Activated T-cell treated with anti-CD3 and anti-CD28 coated beads, Interleukin-2, amount 50 U/mL, for 4 hours (primary cell): ENCODE results near the gene APOBEC3C. TPM values are rescaled to one million over a fixed set of nuclear protein-coding genes. Genes with fewer than 3 reads are reported as not detected.
"Not testable (repeated sequence)": the region's sequence is repeated elsewhere in the genome, so short reads cannot be mapped to it uniquely, and the experiment has no call there.

Source experiments
- ATAC-seq, 2 donors: fragments of 200-7000 bp; cut with Tn5 transposase; one replicate each; pipeline ENCODE4 v1.10.0; 2021
- DNase-seq: peaks from one replicate; pipeline ENCODE4 v3.0.0-alpha.2; 2020
- H3K27me3 Mint-ChIP-seq: one replicate; pipeline ENCODE4 v1.8.0; 2021; ENCODE audit warnings: low read depth, mixed read lengths
- H3K36me3 Mint-ChIP-seq: one replicate; pipeline ENCODE4 v1.8.0; 2022; ENCODE audit warnings: mixed read lengths; ENCODE audit not compliant: insufficient read depth
- H3K4me1 Mint-ChIP-seq: one replicate; pipeline ENCODE4 v1.8.0; 2021; ENCODE audit warnings: low read depth, mixed read lengths
- H3K4me3 Mint-ChIP-seq: one replicate; pipeline ENCODE4 v1.8.0; 2021; ENCODE audit warnings: mild to moderate bottlenecking, moderate library complexity, mixed read lengths
- H3K9me3 Mint-ChIP-seq: one replicate; pipeline ENCODE4 v1.8.0; 2021; ENCODE audit warnings: mixed read lengths
- total RNA-seq, 3 donors: library from RNA; stranded (reverse); gene quantifications; one replicate each; pipeline ENCODE4 v1.2.1, GENCODE V29; 2021

APOBEC3C gene
- total RNA-seq, 3 donors from 2014 or later: 33.6 to 53.7 (median 51.2) TPM

DNA sequence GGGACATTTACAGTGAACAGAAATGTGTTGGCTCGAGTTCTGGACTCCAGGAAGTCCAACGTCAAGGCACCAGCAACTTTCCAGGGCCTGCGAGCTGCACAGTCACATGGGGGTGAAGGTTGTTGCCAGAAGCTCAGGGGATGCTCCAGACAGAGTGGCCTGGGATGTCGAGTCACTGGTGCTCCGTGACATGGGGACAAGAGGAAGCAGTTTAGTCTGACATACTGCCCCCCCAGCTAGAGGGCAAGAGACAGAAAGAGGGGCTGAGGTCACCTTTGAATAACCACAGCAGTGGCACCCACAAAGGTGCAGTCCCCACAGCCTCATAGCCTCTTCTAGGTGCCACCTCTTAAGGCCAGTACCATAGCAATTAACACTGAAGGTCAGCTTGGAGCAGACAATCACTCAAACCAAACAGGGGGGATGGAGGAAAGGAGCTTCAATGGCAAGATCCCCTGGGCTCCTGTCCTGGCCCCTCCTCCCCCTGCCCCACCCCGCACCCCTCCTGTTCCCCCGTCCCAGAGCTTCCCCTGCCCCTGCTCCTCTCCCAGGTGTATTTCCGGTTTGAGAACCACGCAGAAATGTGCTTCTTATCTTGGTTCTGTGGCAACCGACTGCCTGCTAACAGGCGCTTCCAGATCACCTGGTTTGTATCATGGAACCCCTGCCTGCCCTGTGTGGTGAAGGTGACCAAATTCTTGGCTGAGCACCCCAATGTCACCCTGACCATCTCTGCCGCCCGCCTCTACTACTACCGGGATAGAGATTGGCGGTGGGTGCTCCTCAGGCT, 10.7 kb downstream of the APOBEC3C start:
- peaks cover 18% of the 10 kb centered on the region for H3K36me3 Mint-ChIP-seq
- ATAC-seq (no peak), DNase-seq (no peak)
- no peaks in the 10 kb centered on the region for H3K9me3 Mint-ChIP-seq
- peaks cover 50% of the 10 kb centered on the region for H3K4me1 Mint-ChIP-seq
- H3K4me3 Mint-ChIP-seq: peak overlapping the region; percentile 57
- H3K27me3 Mint-ChIP-seq: no peaks in the 10 kb centered on the region

DNA sequence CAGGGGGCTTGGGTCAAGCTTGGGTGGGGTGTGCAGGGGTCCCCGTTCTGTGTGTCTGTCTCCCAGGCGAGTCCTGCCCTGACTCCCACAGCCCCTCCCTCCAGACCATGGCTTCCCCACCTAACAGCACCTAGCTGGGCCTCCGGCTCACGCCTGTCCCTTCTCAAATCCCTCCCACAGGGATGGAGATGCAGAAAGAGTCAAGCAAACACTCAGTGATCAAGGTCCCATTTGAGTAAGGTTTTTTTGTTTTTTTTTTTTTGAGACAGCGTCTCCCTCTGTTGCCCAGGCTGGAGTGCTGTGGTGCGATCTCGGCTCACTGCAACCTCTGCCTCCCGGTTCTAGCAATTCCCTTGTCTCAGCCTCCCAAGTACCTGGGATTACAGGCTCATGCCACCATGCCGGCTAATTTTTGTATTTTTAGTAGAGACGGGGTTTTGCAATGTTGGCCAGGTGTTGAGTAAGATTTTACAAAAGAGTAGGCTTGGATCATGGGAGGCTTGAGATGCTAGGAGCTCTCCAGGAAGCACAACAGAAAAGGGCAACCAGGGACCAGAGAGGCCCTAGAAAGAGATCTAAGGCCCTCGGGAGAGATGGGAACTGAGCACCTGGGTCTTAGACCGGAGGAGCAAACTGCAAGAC, 12.6 kb downstream of the APOBEC3C start:
- no peaks in the 10 kb centered on the region for H3K9me3 Mint-ChIP-seq
- H3K4me1 Mint-ChIP-seq: peaks cover 45% of the 10 kb centered on the region
- H3K27me3 Mint-ChIP-seq: no peaks in the 10 kb centered on the region
- ATAC-seq (no peak), DNase-seq (no peak)
- no peak overlapping the region for H3K4me3 Mint-ChIP-seq
- H3K36me3 Mint-ChIP-seq: peaks cover 18% of the 10 kb centered on the region

GRCh38 chr22:39027717-39028116, 13.7 kb downstream of the APOBEC3C start:
- H3K4me1 Mint-ChIP-seq: peaks cover 35% of the 10 kb centered on the region
- H3K27me3 Mint-ChIP-seq: no peaks in the 10 kb centered on the region
- ATAC-seq: no peak
- H3K9me3 Mint-ChIP-seq: no peaks in the 10 kb centered on the region
- DNase-seq: no peak
- no peak overlapping the region for H3K4me3 Mint-ChIP-seq
- H3K36me3 Mint-ChIP-seq: peaks cover 18% of the 10 kb centered on the region

- H3K36me3 Mint-ChIP-seq: peaks cover 18% of the 10 kb centered on the region
- DNase-seq (no peak), ATAC-seq (no peak)
- no peaks in the 10 kb centered on the region for H3K9me3 Mint-ChIP-seq
- peaks cover 33% of the 10 kb centered on the region for H3K4me1 Mint-ChIP-seq
- H3K27me3 Mint-ChIP-seq: no peaks in the 10 kb centered on the region
- H3K4me3 Mint-ChIP-seq: no peak overlapping the region
These were observed 14.2 kb downstream of the APOBEC3C start for GRCh38 chr22:39028281-39028680.

DNA sequence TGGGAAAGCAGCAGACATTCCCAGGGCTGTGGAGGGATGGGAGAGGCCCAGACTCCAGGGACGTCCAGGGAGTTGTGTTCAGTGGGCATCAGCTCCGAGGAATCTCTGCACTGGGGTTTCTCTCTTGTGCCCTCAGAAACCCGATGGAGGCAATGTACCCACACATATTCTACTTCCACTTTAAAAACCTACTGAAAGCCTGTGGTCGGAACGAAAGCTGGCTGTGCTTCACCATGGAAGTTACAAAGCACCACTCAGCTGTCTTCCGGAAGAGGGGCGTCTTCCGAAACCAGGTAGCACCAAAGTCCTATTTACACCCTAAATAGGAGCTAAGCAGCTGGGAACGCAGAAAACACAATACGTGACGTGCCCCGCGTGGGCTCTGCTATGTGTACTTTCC, 15.2 kb downstream of the APOBEC3C start:
- Mint-ChIP-seq H3K9me3 (no peaks in the 10 kb centered on the region), H3K27me3 (no peaks in the 10 kb centered on the region), H3K36me3 (peaks cover 10% of the 10 kb centered on the region), H3K4me1 (peaks cover 24% of the 10 kb centered on the region), H3K4me3 (no peak overlapping the region)
- DNase-seq (no peak), ATAC-seq (no peak)

- no peak for ATAC-seq
- H3K4me1 Mint-ChIP-seq: peaks cover 10% of the 10 kb centered on the region
- no peaks in the 10 kb centered on the region for H3K9me3 Mint-ChIP-seq
- no peaks in the 10 kb centered on the region for H3K27me3 Mint-ChIP-seq
- peaks cover 4% of the 10 kb centered on the region for H3K36me3 Mint-ChIP-seq
- DNase-seq: no peak
- H3K4me3 Mint-ChIP-seq: no peak overlapping the region
These were observed 16.6 kb downstream of the APOBEC3C start for GRCh38 chr22:39030705-39031104.

DNA sequence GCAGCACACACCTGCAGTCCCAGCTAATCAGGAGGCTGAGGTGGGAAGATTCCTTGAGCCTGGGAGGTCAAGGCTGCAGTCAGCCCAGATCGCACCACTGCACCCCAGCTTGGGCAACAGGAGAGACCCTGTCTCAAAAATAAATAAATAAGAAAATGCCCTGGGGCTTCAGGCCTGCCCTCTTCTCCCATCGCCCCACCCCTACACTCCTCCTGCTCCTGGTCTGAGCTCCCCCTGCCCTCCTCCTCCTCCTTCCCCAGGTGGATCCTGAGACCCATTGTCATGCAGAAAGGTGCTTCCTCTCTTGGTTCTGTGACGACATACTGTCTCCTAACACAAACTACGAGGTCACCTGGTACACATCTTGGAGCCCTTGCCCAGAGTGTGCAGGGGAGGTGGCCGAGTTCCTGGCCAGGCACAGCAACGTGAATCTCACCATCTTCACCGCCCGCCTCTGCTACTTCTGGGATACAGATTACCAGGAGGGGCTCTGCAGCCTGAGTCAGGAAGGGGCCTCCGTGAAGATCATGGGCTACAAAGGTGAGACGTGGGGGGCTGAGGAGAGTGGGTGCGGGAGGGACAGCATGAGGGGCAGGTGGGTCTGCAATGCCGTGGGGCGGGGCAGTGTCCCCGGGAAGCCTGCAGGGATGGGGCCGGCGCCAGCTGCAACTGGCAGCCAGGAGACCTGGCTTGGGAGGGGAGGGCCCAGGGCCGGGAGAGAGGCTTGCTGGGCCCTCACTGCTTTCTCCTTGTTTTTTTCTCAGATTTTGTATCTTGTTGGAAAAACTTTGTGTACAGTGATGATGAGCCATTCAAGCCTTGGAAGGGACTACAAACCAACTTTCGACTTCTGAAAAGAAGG, 17.6 kb downstream of the APOBEC3C start:
- ATAC-seq, H3K36me3 Mint-ChIP-seq, H3K4me3 Mint-ChIP-seq, H3K27me3 Mint-ChIP-seq, DNase-seq, H3K4me1 Mint-ChIP-seq, H3K9me3 Mint-ChIP-seq: not testable (repeated sequence)

DNA sequence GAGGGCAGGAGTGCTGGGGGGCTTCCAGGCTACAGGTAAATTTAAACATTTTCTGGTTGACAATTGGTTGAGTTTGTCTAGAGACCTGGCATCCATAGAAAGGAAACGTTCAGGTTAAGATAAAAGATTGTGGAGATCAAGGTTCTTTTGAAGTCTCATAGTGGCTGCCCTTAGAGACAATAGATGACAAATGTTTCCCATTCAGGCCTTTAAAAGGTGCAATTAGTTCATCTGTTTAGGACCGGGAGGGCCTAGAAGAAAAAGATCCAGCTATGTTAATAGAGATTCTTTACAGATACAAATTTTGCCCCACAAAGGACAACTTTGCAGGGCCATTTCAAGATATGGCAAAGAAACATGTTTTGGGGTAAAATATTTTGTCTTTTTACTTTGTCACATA, 23.0 kb downstream of the APOBEC3C start:
- not testable (repeated sequence) for H3K27me3 Mint-ChIP-seq, H3K9me3 Mint-ChIP-seq, H3K36me3 Mint-ChIP-seq, ATAC-seq, DNase-seq, H3K4me3 Mint-ChIP-seq
- peaks cover 31% of the 10 kb centered on the region for H3K4me1 Mint-ChIP-seq

DNA sequence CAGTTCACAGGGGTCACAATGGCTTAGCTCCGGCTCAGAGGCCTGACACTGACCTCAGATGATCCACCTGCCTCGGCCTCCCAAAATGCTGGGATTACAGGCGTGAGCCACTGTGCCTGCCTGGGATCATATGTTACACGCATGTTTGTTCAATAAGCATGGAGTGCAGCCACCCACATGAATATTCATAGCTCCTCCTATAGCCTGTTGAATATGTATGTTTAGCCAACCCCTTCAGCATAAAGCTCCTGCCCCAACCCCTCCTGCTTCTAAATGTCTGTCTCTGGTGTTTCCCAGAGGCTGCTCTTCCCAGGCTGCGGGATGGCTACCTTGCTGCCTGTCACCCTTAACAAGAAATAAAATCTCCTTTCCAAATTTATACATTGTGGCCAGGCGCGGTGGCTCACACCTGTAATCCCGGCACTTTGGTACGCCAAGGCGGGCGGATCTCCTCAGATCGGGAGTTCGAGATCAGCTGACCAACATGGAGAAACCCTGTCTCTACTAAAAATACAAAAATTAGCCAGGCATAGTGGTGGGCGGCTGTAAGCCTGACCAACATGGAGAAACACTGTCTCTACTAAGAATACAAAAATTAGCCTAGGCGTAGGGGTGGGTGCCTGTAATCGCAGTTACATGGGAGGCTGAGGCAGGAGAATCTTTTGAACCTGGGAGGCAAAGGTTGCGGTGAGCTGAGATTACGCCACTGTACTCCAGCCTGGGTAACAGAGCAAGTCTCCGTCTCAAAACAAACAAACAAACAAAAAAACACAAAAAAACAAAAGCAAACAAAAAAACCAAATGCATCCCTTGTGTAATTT, 25.5 kb downstream of the APOBEC3C start:
- no peaks in the 10 kb centered on the region for H3K27me3 Mint-ChIP-seq
- no peak for DNase-seq
- H3K4me1 Mint-ChIP-seq: peaks cover 41% of the 10 kb centered on the region
- peaks cover 4% of the 10 kb centered on the region for H3K36me3 Mint-ChIP-seq
- no peak for ATAC-seq
- H3K9me3 Mint-ChIP-seq: no peaks in the 10 kb centered on the region
- H3K4me3 Mint-ChIP-seq: peak overlapping the region; percentile 71

- Mint-ChIP-seq H3K4me3 (peak overlapping the region; percentile 71), H3K4me1 (peaks cover 44% of the 10 kb centered on the region)
- not testable (repeated sequence) for H3K9me3 Mint-ChIP-seq, DNase-seq, ATAC-seq, H3K36me3 Mint-ChIP-seq, H3K27me3 Mint-ChIP-seq
These were observed 26.1 kb downstream of the APOBEC3C start for GRCh38 chr22:39040155-39040537.

GRCh38 chr22:39040538-39041296, 26.7 kb downstream of the APOBEC3C start, which contains the start of gene APOBEC3F:
Gene APOBEC3F (plus strand): TSS chr22:39040864. CDS start chr22:39040961, 97 bp downstream.
- H3K4me1 Mint-ChIP-seq: peaks cover 48% of the 10 kb centered on the region
- not testable (repeated sequence) for H3K9me3 Mint-ChIP-seq, H3K27me3 Mint-ChIP-seq, H3K36me3 Mint-ChIP-seq
- peak; percentile 92 to 97 for ATAC-seq
- H3K4me3 Mint-ChIP-seq: peak within 1 kb of the TSS; percentile 89
- DNase-seq: peak; percentile 64

DNA sequence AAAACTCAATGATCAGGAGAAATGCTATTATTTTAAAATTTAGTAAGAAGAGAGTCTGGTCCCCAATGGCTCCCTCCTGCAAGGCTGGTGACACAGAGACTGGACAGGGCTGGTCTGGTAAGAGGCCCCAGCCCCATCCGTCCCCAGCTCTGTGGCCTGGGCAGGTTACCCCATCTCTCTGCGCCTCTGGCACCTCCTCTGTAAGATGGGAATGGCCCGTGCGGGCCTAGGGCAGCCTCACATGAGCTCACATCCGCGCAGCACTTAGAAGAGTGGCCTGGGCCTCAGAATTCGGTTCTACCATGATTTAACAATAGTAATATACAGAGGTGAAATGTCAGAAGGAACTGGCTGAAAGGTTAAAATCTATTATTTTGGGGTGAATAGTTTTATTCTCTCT, 27.9 kb downstream of the APOBEC3C start:
- peaks cover 14% of the 10 kb centered on the region for H3K36me3 Mint-ChIP-seq
- no peaks in the 10 kb centered on the region for H3K9me3 Mint-ChIP-seq
- peaks cover 49% of the 10 kb centered on the region for H3K4me1 Mint-ChIP-seq
- H3K27me3 Mint-ChIP-seq: no peaks in the 10 kb centered on the region
- H3K4me3 Mint-ChIP-seq: peak overlapping the region; percentile 89
- no peak for ATAC-seq
- no peak for DNase-seq

DNA sequence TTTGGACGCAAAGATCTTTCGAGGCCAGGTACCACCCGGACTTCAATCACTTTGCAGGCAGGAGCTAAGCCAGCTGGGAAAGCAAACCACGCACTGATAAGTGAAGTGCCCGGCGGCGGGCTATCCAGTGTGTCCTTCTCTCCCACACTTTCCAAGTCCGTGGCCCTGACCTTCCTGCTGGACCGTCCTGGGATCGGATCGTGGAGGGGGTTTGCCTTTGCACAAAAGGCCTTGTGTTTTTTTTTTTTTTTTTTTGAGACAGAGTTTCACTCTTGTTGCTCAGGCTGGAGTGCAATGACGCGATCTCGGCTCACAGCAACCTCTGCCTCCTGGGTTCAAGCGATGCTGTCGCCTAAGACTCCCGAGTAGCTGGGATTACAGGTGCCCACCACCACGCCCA, 29.0 kb downstream of the APOBEC3C start:
- DNase-seq, H3K4me3 Mint-ChIP-seq, ATAC-seq, H3K27me3 Mint-ChIP-seq, H3K9me3 Mint-ChIP-seq: not testable (repeated sequence)
- H3K4me1 Mint-ChIP-seq: peaks cover 40% of the 10 kb centered on the region
- peaks cover 14% of the 10 kb centered on the region for H3K36me3 Mint-ChIP-seq
